Smooth muscle cell (in vitro differentiated cells): Measurements from ENCODE around the gene EXT2. TPM values are rescaled to one million over a fixed set of nuclear protein-coding genes. Genes with fewer than 3 reads are reported as not detected.

Experiments used
- DNase-seq: peaks from one replicate; lab custom pipeline; 2025; ENCODE audit not compliant: unreplicated experiment; lab: John Stamatoyannopoulos, UW
- H2AFZ ChIP-seq: fragments of 200-600 bp; sonication (generic); 2 replicates; pipeline ENCODE4 v1.6.0; 2016; ENCODE audit warnings: antibody characterized with exemption, low read depth, mild to moderate bottlenecking
- H3F3A ChIP-seq: fragments of 200-600 bp; sonication (generic); 2 replicates; pipeline ENCODE4 v1.6.0; 2017; ENCODE audit warnings: antibody characterized with exemption, low read depth
- H3K27ac ChIP-seq: fragments of 200-600 bp; sonication (generic); 2 replicates; pipeline ENCODE4 v1.5.1; 2016; ENCODE audit warnings: low read depth, mild to moderate bottlenecking
- H3K27me3 ChIP-seq: fragments of 200-600 bp; sonication (generic); 2 replicates; pipeline ENCODE4 v1.6.1; 2016; ENCODE audit warnings: low read depth, mild to moderate bottlenecking
- H3K36me3 ChIP-seq: fragments of 200-600 bp; sonication (generic); 2 replicates; pipeline ENCODE4 v1.5.1; 2016; ENCODE audit warnings: low read depth
- H3K4me1 ChIP-seq: fragments of 200-600 bp; sonication (generic); 2 replicates; pipeline ENCODE4 v1.5.1; 2016; ENCODE audit warnings: low read depth
- H3K4me2 ChIP-seq: fragments of 200-600 bp; sonication (generic); 2 replicates; pipeline ENCODE4 v1.6.0; 2016; ENCODE audit warnings: mild to moderate bottlenecking
- H3K4me3 ChIP-seq: fragments of 200-600 bp; sonication (generic); 2 replicates; pipeline ENCODE4 v1.5.1; 2016; ENCODE audit warnings: mild to moderate bottlenecking
- H3K79me2 ChIP-seq: fragments of 200-600 bp; sonication (generic); 2 replicates; pipeline ENCODE4 v1.6.0; 2016; ENCODE audit warnings: low read depth, mild to moderate bottlenecking
- H3K9ac ChIP-seq: fragments of 200-600 bp; sonication (generic); 2 replicates; pipeline ENCODE4 v1.6.0; 2016; ENCODE audit warnings: low read depth
- H3K9me3 ChIP-seq: fragments of 200-600 bp; sonication (generic); replicated peaks from 2 replicates; pipeline ENCODE4 v1.5.1; 2016; ENCODE audit warnings: low read depth
- H4K20me1 ChIP-seq: fragments of 200-600 bp; sonication (generic); 2 replicates; pipeline ENCODE4 v1.6.0; 2016; ENCODE audit warnings: low read depth
- WGBS: methylation state at CpG from one replicate; pipeline ENCODE4 v1.1.7; 2016; ENCODE audit warnings: low lambda C conversion rate; 5-methylcytosine and 5-hydroxymethylcytosine counted together
- polyA plus RNA-seq: library from polyadenylated mRNA; unstranded; fragments of >200 nt; fragmentation: Nextera tagmentation; extraction: Ambion mirVana; gene quantifications from 2 replicates; pipeline ENCODE4 v1.2.1, GENCODE V29; 2016
- total RNA-seq: library from RNA; depleted of rRNA; stranded (reverse); fragments of >200 nt; gene quantifications from 2 replicates; pipeline ENCODE4 v1.2.3, GENCODE V29; 2014
- TF ChIP-seq, protein P1 (sequence below): fragments of 200-600 bp; sonication (generic); IDR thresholded peaks from 2 replicates; pipeline ENCODE4 v1.5.1; 2017; ENCODE audit warnings: borderline replicate concordance, mild to moderate bottlenecking, antibody characterized with exemption; ENCODE audit not compliant: insufficient read depth, poor library complexity, severe bottlenecking

EXT2 gene
- total and polyA plus RNA-seq, 2 experiments from 2014 or later = 87.6 to 144 TPM

DNA sequence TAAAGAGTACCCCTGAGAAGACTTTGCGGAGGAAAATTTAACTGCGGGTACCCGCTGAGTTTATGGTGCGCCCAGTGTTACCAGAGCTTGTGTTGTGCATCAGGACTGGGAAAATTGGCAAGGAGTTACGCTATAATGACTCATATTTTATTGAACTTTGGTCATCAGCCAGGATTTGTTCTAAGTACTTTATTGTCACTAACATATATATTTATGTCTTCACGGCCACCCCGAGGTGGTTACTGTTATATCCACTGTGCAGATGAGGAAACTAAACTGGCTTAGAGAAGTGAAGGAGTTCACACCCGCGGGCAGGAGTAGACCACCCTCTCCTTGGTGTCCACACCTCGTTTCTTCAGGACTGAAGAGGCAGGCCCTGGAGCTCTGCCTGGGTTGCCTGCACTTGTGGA lies 28.7 kb upstream of the EXT2 start:
- Histone ChIP-seq H3K9me3 (no peaks in the 10 kb centered on the region), H3K9ac (peak overlapping the region; percentile 93), H3K27me3 (no peaks in the 10 kb centered on the region), H3K4me1 (no peaks in the 10 kb centered on the region), H4K20me1 (no peaks in the 10 kb centered on the region), H3K27ac (peak overlapping the region; percentile 73), H3F3A (no peaks in the 10 kb centered on the region), H3K4me2 (peak overlapping the region; percentile 88), H3K79me2 (no peaks in the 10 kb centered on the region), H3K36me3 (no peaks in the 10 kb centered on the region), H2AFZ (peak overlapping the region; percentile 96), H3K4me3 (peak overlapping the region; percentile 58)
- TF ChIP-seq, protein P1, sequence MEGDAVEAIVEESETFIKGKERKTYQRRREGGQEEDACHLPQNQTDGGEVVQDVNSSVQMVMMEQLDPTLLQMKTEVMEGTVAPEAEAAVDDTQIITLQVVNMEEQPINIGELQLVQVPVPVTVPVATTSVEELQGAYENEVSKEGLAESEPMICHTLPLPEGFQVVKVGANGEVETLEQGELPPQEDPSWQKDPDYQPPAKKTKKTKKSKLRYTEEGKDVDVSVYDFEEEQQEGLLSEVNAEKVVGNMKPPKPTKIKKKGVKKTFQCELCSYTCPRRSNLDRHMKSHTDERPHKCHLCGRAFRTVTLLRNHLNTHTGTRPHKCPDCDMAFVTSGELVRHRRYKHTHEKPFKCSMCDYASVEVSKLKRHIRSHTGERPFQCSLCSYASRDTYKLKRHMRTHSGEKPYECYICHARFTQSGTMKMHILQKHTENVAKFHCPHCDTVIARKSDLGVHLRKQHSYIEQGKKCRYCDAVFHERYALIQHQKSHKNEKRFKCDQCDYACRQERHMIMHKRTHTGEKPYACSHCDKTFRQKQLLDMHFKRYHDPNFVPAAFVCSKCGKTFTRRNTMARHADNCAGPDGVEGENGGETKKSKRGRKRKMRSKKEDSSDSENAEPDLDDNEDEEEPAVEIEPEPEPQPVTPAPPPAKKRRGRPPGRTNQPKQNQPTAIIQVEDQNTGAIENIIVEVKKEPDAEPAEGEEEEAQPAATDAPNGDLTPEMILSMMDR = no peak
- no peak for DNase-seq
- 49% methylated on average over 10 of the region's 10 CpGs for WGBS

DNA sequence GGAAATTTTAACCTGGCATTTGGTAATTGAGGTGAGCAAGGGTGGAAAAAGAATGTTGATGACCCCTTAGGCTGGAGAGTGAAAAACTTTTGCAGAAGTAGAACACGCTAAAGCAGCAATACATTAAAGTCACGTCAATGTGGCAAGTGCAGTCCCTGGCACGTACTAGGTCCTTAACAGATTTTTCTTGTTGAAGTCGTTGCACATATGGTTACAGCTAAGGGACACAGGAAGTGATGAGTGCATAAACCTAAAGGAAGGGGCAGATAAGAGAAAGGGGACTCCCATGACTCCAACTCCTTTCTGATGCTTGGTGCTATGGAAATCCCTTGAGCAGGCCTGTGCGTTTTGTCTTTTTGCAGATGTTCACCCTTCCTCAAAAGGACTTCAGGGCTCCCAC lies 28.2 kb upstream of the EXT2 start:
- H3K36me3 ChIP-seq = no peaks in the 10 kb centered on the region
- WGBS = 77% methylated on average over 5 of the region's 5 CpGs
- H2AFZ ChIP-seq = no peak overlapping the region
- H3K27ac ChIP-seq = no peak overlapping the region
- no peak overlapping the region for H3K4me3 ChIP-seq
- no peak for DNase-seq
- H3K27me3 ChIP-seq = no peaks in the 10 kb centered on the region
- H3K9me3 ChIP-seq = no peaks in the 10 kb centered on the region
- no peaks in the 10 kb centered on the region for H3K4me1 ChIP-seq
- H3K9ac ChIP-seq = no peak overlapping the region
- no peaks in the 10 kb centered on the region for H4K20me1 ChIP-seq
- peak overlapping the region; percentile 88 for H3K4me2 ChIP-seq
- TF ChIP-seq, protein P1 = no peak
- no peaks in the 10 kb centered on the region for H3K79me2 ChIP-seq
- no peaks in the 10 kb centered on the region for H3F3A ChIP-seq

DNA sequence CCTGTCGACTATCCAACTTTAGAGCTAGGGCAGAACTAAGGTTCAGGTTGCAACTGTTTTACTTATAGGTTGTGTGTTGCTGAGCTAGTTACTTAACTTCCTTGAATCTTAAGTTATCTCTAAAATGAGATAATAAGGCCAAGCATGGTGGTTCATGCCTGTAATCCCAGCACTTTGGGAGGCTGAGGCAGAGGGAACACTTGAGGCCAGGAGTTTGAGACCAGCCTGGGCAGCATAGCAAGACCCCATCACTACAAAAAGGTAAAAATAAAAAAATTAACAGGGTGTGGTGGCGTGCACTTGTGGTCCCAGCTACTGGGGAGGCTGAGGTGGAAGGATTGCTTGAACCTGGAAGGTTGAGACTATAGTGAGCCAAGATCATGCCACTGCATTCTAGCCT lies 27.3 kb upstream of the EXT2 start:
- WGBS = 95% methylated on average over 2 of the region's 2 CpGs
- no peaks in the 10 kb centered on the region for H4K20me1 ChIP-seq
- no peaks in the 10 kb centered on the region for H3K27me3 ChIP-seq
- H3K4me3 ChIP-seq = no peak overlapping the region
- no peak overlapping the region for H3K27ac ChIP-seq
- no peaks in the 10 kb centered on the region for H3K4me1 ChIP-seq
- TF ChIP-seq, protein P1 = no peak
- H3K36me3 ChIP-seq = no peaks in the 10 kb centered on the region
- no peaks in the 10 kb centered on the region for H3F3A ChIP-seq
- no peaks in the 10 kb centered on the region for H3K9me3 ChIP-seq
- H3K9ac ChIP-seq = no peak overlapping the region
- H3K4me2 ChIP-seq = no peak overlapping the region
- no peak for DNase-seq
- H2AFZ ChIP-seq = no peak overlapping the region
- no peaks in the 10 kb centered on the region for H3K79me2 ChIP-seq

DNA sequence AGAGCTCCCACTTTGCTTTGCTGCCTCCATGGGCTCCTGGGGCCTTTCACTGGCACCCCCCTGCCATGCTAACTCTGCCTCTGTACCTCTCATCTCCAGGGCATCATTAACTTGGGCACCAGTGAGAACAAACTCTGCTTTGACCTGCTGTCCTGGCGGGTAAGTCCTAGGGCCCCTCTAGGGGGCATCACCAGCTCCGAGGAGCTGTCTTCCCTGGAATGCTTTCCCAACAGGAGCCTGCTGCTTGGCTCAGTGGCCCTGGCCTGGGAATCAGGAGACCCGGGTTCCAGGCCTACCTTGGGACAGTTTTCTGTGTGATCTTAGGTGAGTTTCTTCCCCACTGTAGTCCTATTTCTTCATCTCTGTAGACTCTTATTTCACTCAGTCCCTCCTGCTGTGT lies 24.3 kb upstream of the EXT2 start:
- 84% methylated on average over 3 of the region's 3 CpGs for WGBS

More for the DNA sequence above, 24.3 kb upstream of the EXT2 start:
- H3F3A ChIP-seq = no peaks in the 10 kb centered on the region
- no peak for DNase-seq
- no peak overlapping the region for H3K9ac ChIP-seq
- no peaks in the 10 kb centered on the region for H3K4me1 ChIP-seq
- no peaks in the 10 kb centered on the region for H3K36me3 ChIP-seq
- no peaks in the 10 kb centered on the region for H4K20me1 ChIP-seq
- TF ChIP-seq, protein P1 = no peak
- H3K27ac ChIP-seq = no peak overlapping the region
- no peak overlapping the region for H3K4me3 ChIP-seq
- no peak overlapping the region for H2AFZ ChIP-seq
- H3K79me2 ChIP-seq = no peaks in the 10 kb centered on the region
- H3K4me2 ChIP-seq = no peak overlapping the region
- no peaks in the 10 kb centered on the region for H3K9me3 ChIP-seq
- no peaks in the 10 kb centered on the region for H3K27me3 ChIP-seq
